ENCODE data around the gene INTS1. TPM values are rescaled to one million over a fixed set of nuclear protein-coding genes. Genes with fewer than 3 reads are reported as not detected.

INTS1 gene
- total and polyA plus RNA-seq, 11 donors: 35.5 to 67.4 (median 45.3) TPM

DNA sequence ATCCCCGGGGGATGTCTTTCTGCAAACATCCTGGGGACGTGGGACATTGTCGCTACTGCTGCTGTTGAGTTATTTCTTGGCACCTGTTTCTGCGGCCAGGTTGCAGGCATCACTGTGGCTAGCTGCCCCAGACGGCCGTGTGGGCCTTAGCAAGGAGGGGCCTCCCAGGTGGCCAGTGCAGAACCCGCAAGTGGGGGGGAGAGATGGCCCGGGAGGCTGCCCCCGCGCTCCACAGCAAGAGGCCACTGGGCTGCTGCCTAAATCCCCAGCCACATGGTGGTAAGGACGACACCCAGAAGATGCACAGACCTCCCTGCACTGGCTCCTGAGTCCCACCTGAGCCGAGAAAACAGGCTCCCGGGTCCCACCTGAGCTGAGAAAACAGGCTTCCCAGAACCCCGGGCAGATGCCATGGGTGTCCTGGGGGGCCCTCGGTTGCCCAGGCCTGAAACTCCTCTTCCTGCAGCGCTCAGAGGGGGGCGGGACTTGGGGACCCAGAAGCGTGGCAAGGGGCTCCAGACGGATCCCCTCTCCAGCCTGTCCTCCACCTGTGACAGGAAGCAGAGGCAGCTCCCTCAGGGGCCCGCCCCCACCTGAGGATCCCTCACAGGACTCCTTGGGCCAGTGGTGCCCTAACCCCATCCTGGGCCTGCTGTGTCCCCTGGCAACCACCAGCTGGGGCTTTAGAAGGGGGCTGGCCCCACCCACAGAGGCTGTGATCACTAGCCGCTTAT is 25.4 kb upstream of the INTS1 start:
- intact Hi-C loops (cut with DNase I): loop anchor here in 3 of 10 donors (1.0 to 5.0 kb wide), 3 partner anchors 25 to 43 kb away; partner anchors contain the start of genes INTS1 (in 1 of the 3) and PSMG3 (in 1 of the 3)
- no peak overlapping the region for H3K4me3 ChIP-seq
- no peak for TF ChIP-seq POLR2A (IDR thresholded peaks at IDR 0.05)
- TF ChIP-seq, protein P1, sequence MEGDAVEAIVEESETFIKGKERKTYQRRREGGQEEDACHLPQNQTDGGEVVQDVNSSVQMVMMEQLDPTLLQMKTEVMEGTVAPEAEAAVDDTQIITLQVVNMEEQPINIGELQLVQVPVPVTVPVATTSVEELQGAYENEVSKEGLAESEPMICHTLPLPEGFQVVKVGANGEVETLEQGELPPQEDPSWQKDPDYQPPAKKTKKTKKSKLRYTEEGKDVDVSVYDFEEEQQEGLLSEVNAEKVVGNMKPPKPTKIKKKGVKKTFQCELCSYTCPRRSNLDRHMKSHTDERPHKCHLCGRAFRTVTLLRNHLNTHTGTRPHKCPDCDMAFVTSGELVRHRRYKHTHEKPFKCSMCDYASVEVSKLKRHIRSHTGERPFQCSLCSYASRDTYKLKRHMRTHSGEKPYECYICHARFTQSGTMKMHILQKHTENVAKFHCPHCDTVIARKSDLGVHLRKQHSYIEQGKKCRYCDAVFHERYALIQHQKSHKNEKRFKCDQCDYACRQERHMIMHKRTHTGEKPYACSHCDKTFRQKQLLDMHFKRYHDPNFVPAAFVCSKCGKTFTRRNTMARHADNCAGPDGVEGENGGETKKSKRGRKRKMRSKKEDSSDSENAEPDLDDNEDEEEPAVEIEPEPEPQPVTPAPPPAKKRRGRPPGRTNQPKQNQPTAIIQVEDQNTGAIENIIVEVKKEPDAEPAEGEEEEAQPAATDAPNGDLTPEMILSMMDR (IDR thresholded peaks at IDR 0.05): no peak

DNA sequence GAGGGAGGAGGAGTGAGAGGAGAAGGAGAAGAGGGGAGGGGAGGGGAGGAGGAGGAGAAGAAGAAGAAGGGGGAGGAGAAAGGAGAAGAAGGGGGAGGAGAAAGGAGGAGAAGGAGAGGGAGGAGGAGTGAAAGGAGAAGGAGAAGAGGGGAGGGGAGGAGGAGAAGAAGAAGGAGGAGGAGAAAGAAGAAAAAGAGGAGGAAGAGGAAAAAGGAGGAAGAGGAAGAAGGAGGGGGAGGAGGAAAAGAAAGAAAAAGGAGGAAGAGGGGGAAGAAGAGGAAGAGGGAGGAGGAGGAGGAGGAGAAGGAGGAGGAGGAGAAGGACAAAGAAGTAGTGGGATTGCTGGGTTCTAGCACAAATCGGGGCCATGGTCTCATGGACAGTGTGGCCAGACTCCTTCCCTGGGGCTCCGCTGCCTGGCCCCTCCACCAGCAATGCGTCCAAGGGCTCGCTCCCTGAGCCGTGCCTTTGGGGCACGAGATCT is 22.1 kb upstream of the INTS1 start:
- Histone ChIP-seq H3K27ac (no peak overlapping the region), H3K27me3 (peaks cover 0 to 8% (median 0%) of the 10 kb centered on the region in 9 donors), H3K4me3 (no peak overlapping the region), H3K4me1 (peaks cover 0 to 12% (median 3%) of the 10 kb centered on the region in 12 donors), H3K9me3 (no peaks in the 10 kb centered on the region), H3K36me3 (no peaks in the 10 kb centered on the region)
- intact Hi-C loops (cut with DNase I): no loop called here
- no peak for TF ChIP-seq POLR2A (IDR thresholded peaks at IDR 0.05)
- TF ChIP-seq, protein P1 (IDR thresholded peaks at IDR 0.05): no peak
- no peak for DNase-seq
- ATAC-seq: peak in 1 of 4 donors; percentile 57
- WGBS, 4 donors: 53 to 67% (median 58%) methylated on average over 6 of the region's 6 CpGs

More for the DNA sequence above, 25.4 kb upstream of the INTS1 start:
- Histone ChIP-seq H3K27ac (peak overlapping the region in 4 of 12 donors; percentile 99 to 100 (median 99)), H3K4me1 (peaks cover 10 to 44% (median 30%) of the 10 kb centered on the region in 12 donors), H3K27me3 (no peaks in the 10 kb centered on the region), H3K36me3 (no peaks in the 10 kb centered on the region), H3K9me3 (no peaks in the 10 kb centered on the region)
- peak in 2 of 5 donors; percentile 21 to 32 for DNase-seq
- ATAC-seq: no peak
- WGBS, 4 donors: 71 to 83% (median 73%) methylated on average over 17 to 21 of the region's 21 CpGs

DNA sequence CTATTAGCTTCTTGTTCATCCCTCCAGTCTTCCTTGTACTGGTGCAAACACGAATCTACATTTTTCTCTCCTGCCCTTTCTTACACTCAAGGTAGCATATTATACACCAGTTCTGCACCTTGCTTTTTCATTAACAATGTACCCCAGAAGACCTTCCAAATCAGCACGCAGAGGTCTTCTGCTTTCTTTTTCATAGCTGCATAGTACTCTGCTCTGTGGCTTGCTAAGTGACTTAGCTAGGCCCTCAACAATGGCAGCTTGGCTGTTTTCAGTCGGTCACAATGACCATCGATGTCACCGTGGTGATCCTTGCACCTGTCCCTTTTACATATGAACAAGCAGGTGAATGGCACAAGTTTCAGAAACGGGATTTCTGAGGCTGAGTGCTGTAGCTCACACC is 21.2 kb upstream of the INTS1 start:
- 93 to 96% (median 94%) methylated on average over 6 of the region's 6 CpGs for WGBS, 4 donors
- Histone ChIP-seq H3K27ac (no peak overlapping the region), H3K4me1 (peaks cover 0 to 12% (median 2%) of the 10 kb centered on the region in 12 donors), H3K27me3 (peaks cover 0 to 8% (median 0%) of the 10 kb centered on the region in 9 donors), H3K36me3 (no peaks in the 10 kb centered on the region), H3K4me3 (no peak overlapping the region), H3K9me3 (no peaks in the 10 kb centered on the region)
- intact Hi-C loops (cut with DNase I): no loop called here
- no peak for ATAC-seq
- DNase-seq: no peak
- TF ChIP-seq, protein P1 (IDR thresholded peaks at IDR 0.05): no peak
- no peak for TF ChIP-seq POLR2A (IDR thresholded peaks at IDR 0.05)

DNA sequence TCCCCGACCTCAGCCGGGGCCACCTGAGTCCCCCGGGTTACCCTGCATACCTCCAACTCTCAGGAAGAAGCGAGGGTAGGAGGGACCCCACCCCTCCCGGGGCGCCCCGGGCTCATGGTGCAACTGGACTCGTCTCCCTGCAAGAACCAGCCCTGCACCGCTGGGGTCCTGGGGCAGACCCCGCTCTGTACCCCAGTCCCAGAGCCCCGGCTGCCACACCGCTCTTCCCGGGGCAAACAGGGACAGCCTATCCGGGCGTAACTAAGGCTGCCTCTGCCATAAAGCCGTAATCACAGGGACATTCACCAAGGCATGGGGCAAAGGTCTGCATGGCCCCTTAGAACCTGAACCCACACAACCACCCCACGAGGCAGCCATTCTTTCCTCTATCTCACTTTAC is 19.7 kb upstream of the INTS1 start:
- 79 to 83% (median 82%) methylated on average over 15 to 17 of the region's 17 CpGs for WGBS, 4 donors
- intact Hi-C loops (cut with DNase I): no loop called here
- Histone ChIP-seq H3K4me1 (peaks cover 0 to 5% (median 0%) of the 10 kb centered on the region in 12 donors), H3K36me3 (no peaks in the 10 kb centered on the region), H3K9me3 (peaks cover 0 to 7% (median 0%) of the 10 kb centered on the region in 12 donors), H3K27ac (no peak overlapping the region), H3K27me3 (peaks cover 0 to 8% (median 0%) of the 10 kb centered on the region in 9 donors), H3K4me3 (no peak overlapping the region)
- ATAC-seq: peak in 1 of 4 donors; percentile 31
- DNase-seq: no peak
- no peak for TF ChIP-seq POLR2A (IDR thresholded peaks at IDR 0.05)
- TF ChIP-seq, protein P1 (IDR thresholded peaks at IDR 0.05): no peak

All from heart left ventricle (tissue), 16 donors.